Spleen (tissue), 13 donors: ENCODE data around the gene OR8D2. TPM values are rescaled to one million over a fixed set of nuclear protein-coding genes. Genes with fewer than 3 reads are reported as not detected.

Experiments used
- DNase-seq: peaks from one replicate; pipeline ENCODE4 v3.0.0-alpha.2; 2020
- H3K27ac ChIP-seq, 8 donors: fragments of 200-600 bp; sonication (generic) in 7 of 8; 1 replicate in 4 of 8; 2 replicates in 4 of 8; pipeline versions ENCODE4 v1.5.0 to v1.8.0; 2016 to 2021; ENCODE audit warnings: inconsistent platforms in 4 of 8, mild to moderate bottlenecking in 4 of 8, moderate library complexity in 1 of 8
- H3K27me3 ChIP-seq, 7 donors: fragments of 200-600 bp; sonication (generic) in 6 of 7; replicated peaks in 1 of 7; 1 replicate in 4 of 7; 2 replicates in 3 of 7; pipeline versions ENCODE4 v1.5.0 to v1.8.0; 2016 to 2021; ENCODE audit warnings: inconsistent platforms in 3 of 7, mild to moderate bottlenecking in 1 of 7
- H3K36me3 ChIP-seq, 6 donors: fragments of 200-600 bp; sonication (generic) in 5 of 6; 1 replicate in 4 of 6; 2 replicates in 2 of 6; pipeline versions ENCODE4 v1.5.0 to v1.8.0; 2016 to 2021; ENCODE audit warnings: inconsistent platforms in 2 of 6
- H3K4me1 ChIP-seq, 6 donors: fragments of 200-600 bp; sonication (generic) in 5 of 6; 1 replicate in 3 of 6; 2 replicates in 3 of 6; pipeline versions ENCODE4 v1.5.0 to v1.8.0; 2016 to 2021; ENCODE audit warnings: inconsistent platforms in 3 of 6
- H3K4me3 ChIP-seq, 8 donors: fragments of 200-600 bp; sonication (generic) in 7 of 8; 1 replicate in 4 of 8; 2 replicates in 4 of 8; pipeline versions ENCODE4 v1.5.0 to v1.8.0; 2016 to 2021; ENCODE audit warnings: inconsistent platforms in 4 of 8, mild to moderate bottlenecking in 4 of 8, moderate library complexity in 2 of 8
- H3K9me3 ChIP-seq, 8 donors: fragments of 200-600 bp; sonication (generic) in 7 of 8; 1 replicate in 4 of 8; 2 replicates in 4 of 8; pipeline versions ENCODE4 v1.5.0 to v1.8.0; 2016 to 2021; ENCODE audit warnings: inconsistent platforms in 4 of 8
- CTCF ChIP-seq, 11 experiments: fragments of 200-600 bp in 7 of 11; fragments of 450-650 bp in 4 of 11; sonication (generic) in 4 of 11; IDR thresholded peaks in 8 of 11; conservative IDR thresholded peaks in 3 of 11; 1 replicate in 7 of 11; 2 replicates in 4 of 11; pipeline versions ENCODE4 v1.4.0 to v1.8.0; 2016 to 2021; ENCODE audit warnings: antibody characterized with exemption in 11 of 11, inconsistent platforms in 4 of 11, mild to moderate bottlenecking in 1 of 11
- POLR2A ChIP-seq, 3 donors: fragments of 450-650 bp; IDR thresholded peaks; one replicate each; pipeline ENCODE4 v1.5.1; 2017; ENCODE audit warnings: antibody characterized with exemption in 3 of 3, mild to moderate bottlenecking in 1 of 3
- POLR2AphosphoS5 ChIP-seq, 3 donors: sonication (generic); formaldehyde crosslinking; IDR thresholded peaks; one replicate each; pipeline ENCODE4 v1.5.1; 2017; ENCODE audit warnings: antibody characterized with exemption in 3 of 3
- WGBS, 5 donors: extraction: QIAGEN DNeasy Blood & Tissue Kit in 3 of 5; methylation state at CpG; one replicate each; pipeline versions ENCODE4 v1.1.5 to v1.1.7; 2013 to 2018; 5-methylcytosine and 5-hydroxymethylcytosine counted together
- intact Hi-C: fragments of 100-400 bp; cut with DNase I; formaldehyde crosslinking; loops from one replicate; pipeline ENCODE4 v1.15.0; 2023; ENCODE audit warnings: low total_unique reads
- long read RNA-seq, 2 donors: transcript quantifications; one replicate each; lab custom pipeline, GENCODE V29; 2026
- polyA plus RNA-seq, 3 donors: library from polyadenylated mRNA; stranded (reverse); fragments of 200-250 nt; gene quantifications; one replicate each; pipeline ENCODE4 v1.2.1, GENCODE V29; 2013
- total RNA-seq, 7 donors: library from RNA; depleted of rRNA in 3 of 7; stranded (reverse); fragments of >200 nt in 3 of 7; fragmentation: NEBNext Ultra II Directional in 4 of 7; extraction: Animal tissue kit (Norgen Biotek cat#: 25700) in 4 of 7; gene quantifications; one replicate each; pipeline versions ENCODE4 v1.1.0 to v1.2.1, GENCODE V29; 2016 to 2021
- donor health status: healthy with polysubstance abuse.
- donor health status: DM: no; HTN: no; CAD: no; lungs with moderate emphysema.
- donor health status: DM: no; HTN: no; CAD: no.
- donor health status: Bipolar disorder and iron deficiency.
- donor health status: healthy.
- donor health status: DM: no; HTN: no; CAD: no.
- donor health status: DM: yes; HTN: yes; CAD: no.

OR8D2 gene, protein sequence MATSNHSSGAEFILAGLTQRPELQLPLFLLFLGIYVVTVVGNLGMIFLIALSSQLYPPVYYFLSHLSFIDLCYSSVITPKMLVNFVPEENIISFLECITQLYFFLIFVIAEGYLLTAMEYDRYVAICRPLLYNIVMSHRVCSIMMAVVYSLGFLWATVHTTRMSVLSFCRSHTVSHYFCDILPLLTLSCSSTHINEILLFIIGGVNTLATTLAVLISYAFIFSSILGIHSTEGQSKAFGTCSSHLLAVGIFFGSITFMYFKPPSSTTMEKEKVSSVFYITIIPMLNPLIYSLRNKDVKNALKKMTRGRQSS
- total RNA-seq (not detected), polyA plus RNA-seq (not detected)
- long read RNA-seq, donor 1: 0 reads
- long read RNA-seq, donor 2: 0 reads

DNA sequence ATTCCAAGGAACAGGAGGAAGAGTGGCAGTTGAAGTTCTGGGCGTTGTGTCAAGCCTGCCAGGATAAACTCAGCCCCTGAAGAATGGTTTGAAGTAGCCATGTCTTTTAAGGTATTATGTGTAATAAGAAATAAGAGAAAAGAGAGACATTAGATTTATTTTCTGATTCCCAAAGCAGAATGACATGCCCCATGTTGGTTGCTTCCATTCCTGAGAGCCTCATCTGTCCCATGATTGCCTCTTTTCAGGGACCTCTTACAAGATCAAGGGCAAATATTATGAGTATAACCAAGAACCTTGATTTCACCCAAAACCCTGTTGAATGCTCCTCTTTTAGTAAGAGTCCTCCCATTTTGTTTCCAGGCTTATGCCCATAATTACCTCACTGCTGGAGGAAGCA is at the start of gene OR8D2:
OR8D2 (minus strand) TSS at position 101 of the 400 bp plus-strand sequence; CDS start at position 101, 0 bp downstream.
- Histone ChIP-seq H3K27ac (no peak within 1 kb of the TSS), H3K4me1 (no peaks in the 10 kb centered on the region), H3K9me3 (no peaks in the 10 kb centered on the region), H3K4me3 (no peak within 1 kb of the TSS), H3K36me3 (no peaks in the 10 kb centered on the region), H3K27me3 (no peaks in the 10 kb centered on the region)
- WGBS, 5 donors: 50 to 71% (median 68%) methylated on average over 1 of the region's 1 CpG
- DNase-seq: no peak
- TF ChIP-seq POLR2AphosphoS5 (IDR thresholded peaks at IDR 0.05): no peak
- intact Hi-C loops: no loop called here

DNA sequence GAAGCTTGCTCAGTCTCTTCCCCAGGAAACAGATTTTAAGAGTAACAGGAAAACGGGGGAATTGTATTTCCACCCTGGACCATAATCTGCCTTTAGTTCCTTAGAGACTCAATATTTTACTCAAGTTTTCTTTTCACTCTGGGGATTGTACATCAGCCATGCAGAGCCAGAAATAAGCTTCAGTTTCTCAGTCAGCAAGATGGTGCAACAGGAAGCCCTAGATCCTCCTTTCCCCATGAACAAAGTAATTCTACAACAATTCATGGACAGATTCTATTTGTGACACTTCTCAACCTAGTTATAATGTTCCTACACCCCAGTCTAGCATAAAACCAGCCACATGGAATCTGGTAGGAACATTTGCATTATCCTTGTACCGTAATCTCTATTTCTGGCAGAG is 39.6 kb upstream of the OR8D2 start:
- Histone ChIP-seq H3K4me3 (no peak overlapping the region), H3K9me3 (no peaks in the 10 kb centered on the region), H3K27me3 (no peaks in the 10 kb centered on the region), H3K27ac (no peak overlapping the region), H3K36me3 (no peaks in the 10 kb centered on the region), H3K4me1 (no peaks in the 10 kb centered on the region)
- 16 to 25% (median 22%) methylated on average over 2 of the region's 2 CpGs for WGBS, 5 donors
- intact Hi-C loops: no loop called here
- TF ChIP-seq POLR2AphosphoS5 (IDR thresholded peaks at IDR 0.05): no peak
- no peak for TF ChIP-seq POLR2A (IDR thresholded peaks at IDR 0.05)
- TF ChIP-seq CTCF (IDR thresholded peaks at IDR 0.05 in 8 of 11, conservative IDR thresholded peaks at IDR 0.05 in 3 of 11): no peak
- no peak for DNase-seq

DNA sequence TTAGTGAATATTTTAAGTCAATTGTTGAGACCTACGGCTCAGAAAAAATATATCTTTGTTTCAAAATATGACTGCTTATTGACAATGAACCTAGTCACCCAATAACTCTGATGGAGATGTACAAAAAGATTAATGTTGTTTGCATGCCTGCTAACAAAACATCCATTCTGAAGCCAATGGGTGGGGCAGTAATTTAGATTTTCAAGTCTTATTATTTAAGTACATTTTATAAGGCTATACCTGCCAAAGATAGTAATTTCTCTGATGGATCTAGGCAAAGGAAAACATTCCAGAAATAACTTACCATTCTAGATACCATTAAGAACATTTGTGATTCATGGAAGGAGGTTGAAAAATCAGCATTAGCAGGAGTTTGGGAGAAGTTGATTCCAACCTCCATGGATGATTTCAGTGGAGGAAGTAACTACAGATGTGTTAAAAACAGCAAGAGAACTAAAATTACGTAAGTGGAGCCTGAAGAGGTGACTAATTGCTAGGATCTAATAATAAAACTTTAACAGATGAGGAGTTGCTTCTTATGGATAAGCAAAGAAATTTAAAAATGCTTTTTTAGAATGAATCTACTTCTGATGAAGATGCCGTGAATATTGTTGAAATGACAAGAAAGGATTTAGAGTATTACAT is 26.4 kb upstream of the OR8D2 start:
- no peak for TF ChIP-seq POLR2AphosphoS5 (IDR thresholded peaks at IDR 0.05)
- no peak for TF ChIP-seq POLR2A (IDR thresholded peaks at IDR 0.05)
- no peaks in the 10 kb centered on the region for H3K27me3 ChIP-seq
- H3K9me3 ChIP-seq: peaks cover 0 to 12% (median 10%) of the 10 kb centered on the region in 8 donors
- no peaks in the 10 kb centered on the region for H3K36me3 ChIP-seq
- 25 to 71% (median 40%) methylated on average over 3 of the region's 3 CpGs for WGBS, 5 donors
- DNase-seq: no peak
- no peaks in the 10 kb centered on the region for H3K4me1 ChIP-seq
- no peak overlapping the region for H3K4me3 ChIP-seq
- no peak overlapping the region for H3K27ac ChIP-seq
- intact Hi-C loops: no loop called here

- H3K4me3 ChIP-seq: no peak overlapping the region
- no peaks in the 10 kb centered on the region for H3K27me3 ChIP-seq
- DNase-seq: no peak
- H3K36me3 ChIP-seq: no peaks in the 10 kb centered on the region
- 80 to 91% (median 86%) methylated on average over 5 of the region's 5 CpGs for whole genome bisulfite sequencing, 5 donors
- H3K4me1 ChIP-seq: no peaks in the 10 kb centered on the region
- TF ChIP-seq POLR2A (IDR thresholded peaks at IDR 0.05) (no peak), POLR2AphosphoS5 (IDR thresholded peaks at IDR 0.05) (no peak), CTCF (IDR thresholded peaks at IDR 0.05 in 8 of 11, conservative IDR thresholded peaks at IDR 0.05 in 3 of 11) (no peak)
- intact Hi-C loops: no loop called here
- no peak overlapping the region for H3K27ac ChIP-seq
- peaks cover 0 to 7% (median 5%) of the 10 kb centered on the region in 8 donors for H3K9me3 ChIP-seq
Observed at GRCh38 chr11:124344346-124344745, 24.3 kb upstream of the OR8D2 start.

- Histone ChIP-seq H3K4me3 (no peak overlapping the region), H3K36me3 (no peaks in the 10 kb centered on the region), H3K27ac (no peak overlapping the region), H3K9me3 (no peaks in the 10 kb centered on the region), H3K4me1 (no peaks in the 10 kb centered on the region), H3K27me3 (no peaks in the 10 kb centered on the region)
- intact Hi-C loops: no loop called here
- DNase-seq: no peak
- TF ChIP-seq CTCF (IDR thresholded peaks at IDR 0.05 in 8 of 11, conservative IDR thresholded peaks at IDR 0.05 in 3 of 11) (no peak), POLR2A (IDR thresholded peaks at IDR 0.05) (no peak), POLR2AphosphoS5 (IDR thresholded peaks at IDR 0.05) (no peak)
- WGBS, 5 donors: 84 to 95% (median 89%) methylated on average over 2 of the region's 2 CpGs
Observed at GRCh38 chr11:124340142-124340447, 20.1 kb upstream of the OR8D2 start.
